Kidney (tissue), 14 donors: ENCODE data around the gene SEMA4C. TPM values are rescaled to one million over a fixed set of nuclear protein-coding genes. Genes with fewer than 3 reads are reported as not detected.

Experiments
- DNase-seq, 5 donors: peaks; one replicate each; pipeline ENCODE4 v3.0.0-alpha.2; 2013 to 2020
- FAIRE-seq: peaks from 2 replicates; lab custom pipeline; 2012; peaks lifted over from hg19 to GRCh38; lab: Jason Lieb, UNC
- H3K27ac ChIP-seq, 2 donors: one replicate each; pipeline ENCODE4 v1.7.0; 2013; ENCODE audit warnings: low read depth in 2 of 2, low read length in 2 of 2, inconsistent platforms in 1 of 2
- H3K27me3 ChIP-seq: one replicate; pipeline ENCODE4 v1.7.1; 2013; ENCODE audit warnings: low read length, inconsistent platforms; ENCODE audit not compliant: control insufficient read depth, insufficient read depth
- H3K36me3 ChIP-seq, 3 donors: one replicate each; pipeline versions ENCODE4 v1.7.0 to v1.7.1; 2013; ENCODE audit warnings: low read length in 3 of 3, control low read depth in 1 of 3, inconsistent platforms in 1 of 3; ENCODE audit not compliant: insufficient read depth in 3 of 3, control insufficient read depth in 2 of 3
- H3K4me1 ChIP-seq, 3 donors: one replicate each; pipeline versions ENCODE4 v1.7.0 to v1.7.1; 2013; ENCODE audit warnings: low read length in 3 of 3, inconsistent platforms in 1 of 3, low read depth in 1 of 3; ENCODE audit not compliant: control insufficient read depth in 2 of 3, insufficient read depth in 2 of 3
- H3K4me3 ChIP-seq, 3 donors: one replicate each; pipeline versions ENCODE4 v1.7.0 to v1.8.1; 2013; ENCODE audit warnings: low read length in 3 of 3, control low read depth in 1 of 3, inconsistent platforms in 1 of 3
- H3K9ac ChIP-seq, 3 donors: one replicate each; pipeline versions ENCODE4 v1.7.0 to v1.7.1; 2013; ENCODE audit warnings: low read length in 3 of 3, control low read depth in 1 of 3, inconsistent platforms in 1 of 3
- H3K9me3 ChIP-seq, 3 donors: one replicate each; pipeline versions ENCODE4 v1.7.0 to v1.7.1; 2013; ENCODE audit warnings: low read length in 3 of 3, control low read depth in 1 of 3, inconsistent platforms in 1 of 3; ENCODE audit not compliant: control insufficient read depth in 2 of 3, insufficient read depth in 1 of 3
- CTCF ChIP-seq: IDR thresholded peaks from 3 replicates; pipeline ENCODE4 v1.5.1; 2012; ENCODE audit warnings: mild to moderate bottlenecking, moderate library complexity, borderline replicate concordance; ENCODE audit not compliant: insufficient read depth; ENCODE audit errors: extremely low read depth
- intact Hi-C: fragments of 100-400 bp; cut with DNase I; formaldehyde crosslinking; loops from one replicate; pipeline ENCODE4 v1.11.1; 2022
- polyA plus RNA-seq: library from polyadenylated mRNA; stranded (reverse); fragments of 350-450 nt; fragmentation: Illumina TruSeq; extraction: RNeasy Lipid Tissue Mini Kit (QIAGEN cat#74804); gene quantifications from one replicate; pipeline ENCODE4 v1.2.3, GENCODE V29; 2014; ENCODE audit warnings: low read depth, low replicate concordance; ENCODE audit not compliant: insufficient read depth
- total RNA-seq: library from RNA; stranded (reverse); fragmentation: NEBNext Ultra II Directional; extraction: Animal tissue kit (Norgen Biotek cat#: 25700); gene quantifications from one replicate; pipeline ENCODE4 v1.2.1, GENCODE V29; 2021
- donor health status: control.
- donor health status: control.
- donor health status: control.
- donor health status: control.
- donor health status: control.
- donor health status: DM: yes; HTN: yes; CAD: no.
- donor health status: Normal renal cell carcinoma (clear cell type).

SEMA4C gene
- total and polyA plus RNA-seq, 2 donors from 2014 or later: 11.1 to 44.6 TPM

GRCh38 chr2:96816836-96817702, 52.8 kb downstream of the SEMA4C start:
- no peaks in the 10 kb centered on the region for H3K36me3 ChIP-seq
- H3K27ac ChIP-seq: no peak overlapping the region
- H3K27me3 ChIP-seq: no peaks in the 10 kb centered on the region
- FAIRE-seq: no peak
- intact Hi-C loops: no loop called here
- peak overlapping the region; percentile 31 to 63 (median 61) for H3K9ac ChIP-seq
- H3K4me3 ChIP-seq: peak overlapping the region; percentile 64 to 80 (median 75)
- TF ChIP-seq CTCF: no peak
- H3K4me1 ChIP-seq: peaks cover 0 to 44% (median 29%) of the 10 kb centered on the region in 3 donors
- H3K9me3 ChIP-seq: no peaks in the 10 kb centered on the region
- peak; percentile 12 to 77 (median 42) for DNase-seq

- DNase-seq: peak; percentile 96 to 99 (median 97)
- no peak for FAIRE-seq
- H3K36me3 ChIP-seq: no peaks in the 10 kb centered on the region
- intact Hi-C loops: no loop called here
- peak within 1 kb of the TSS; percentile 75 to 91 (median 80) for H3K4me3 ChIP-seq
- peaks cover 0 to 40% (median 24%) of the 10 kb centered on the region in 3 donors for H3K4me1 ChIP-seq
- H3K9me3 ChIP-seq: no peaks in the 10 kb centered on the region
- no peaks in the 10 kb centered on the region for H3K27me3 ChIP-seq
- H3K27ac ChIP-seq: peak within 1 kb of the TSS; percentile 87 to 94
- H3K9ac ChIP-seq: peak within 1 kb of the TSS; percentile 61 to 81 (median 63)
- peak; percentile 45 for TF ChIP-seq CTCF
These were observed 53.6 kb downstream of the SEMA4C start, which contains the start of gene CNNM3 for GRCh38 chr2:96816127-96816835. TSS of gene CNNM3 (plus strand) at chr2:96816268. CDS start at chr2:96816278, 10 bp downstream.

GRCh38 chr2:96815326-96816126, 54.4 kb downstream of the SEMA4C start:
- FAIRE-seq: no peak
- no peak for TF ChIP-seq CTCF
- H3K27ac ChIP-seq: peak overlapping the region; percentile 82
- no peaks in the 10 kb centered on the region for H3K27me3 ChIP-seq
- peak; percentile 23 to 76 (median 54) for DNase-seq
- H3K9ac ChIP-seq: peak overlapping the region in 2 of 3 donors; percentile 61 to 81
- intact Hi-C loops: no loop called here
- peaks cover 0 to 3% (median 0%) of the 10 kb centered on the region in 3 donors for H3K36me3 ChIP-seq
- no peaks in the 10 kb centered on the region for H3K9me3 ChIP-seq
- peak overlapping the region; percentile 69 to 91 (median 76) for H3K4me3 ChIP-seq
- peaks cover 0 to 36% (median 20%) of the 10 kb centered on the region in 3 donors for H3K4me1 ChIP-seq
